ENCODE data around the gene PSMB8. TPM values are rescaled to one million over a fixed set of nuclear protein-coding genes. Genes with fewer than 3 reads are reported as not detected.

The PSMB8 gene
- total RNA-seq, 1 experiment from 2014 or later = 166 TPM

- Histone ChIP-seq H3K27me3 (peaks cover 6% of the 10 kb centered on the region), H3K36me3 (no peaks in the 10 kb centered on the region), H3K4me3 (no peak overlapping the region), H3K9me3 (no peaks in the 10 kb centered on the region)
- DNase-seq = no peak
Observed at GRCh38 chr6:32865724-32866443, 22.0 kb upstream of the PSMB8 start.

- peaks cover 7% of the 10 kb centered on the region for H3K36me3 ChIP-seq
- H3K27me3 ChIP-seq = peaks cover 2% of the 10 kb centered on the region
- DNase-seq = no peak
- H3K4me3 ChIP-seq = no peak overlapping the region
- no peaks in the 10 kb centered on the region for H3K9me3 ChIP-seq
Observed at GRCh38 chr6:32862725-32863124, 18.9 kb upstream of the PSMB8 start.

GRCh38 chr6:32860674-32861073 lies 16.8 kb upstream of the PSMB8 start:
- H3K4me3 ChIP-seq = no peak overlapping the region
- DNase-seq = no peak
- H3K27me3 ChIP-seq = no peaks in the 10 kb centered on the region
- H3K9me3 ChIP-seq = no peaks in the 10 kb centered on the region
- H3K36me3 ChIP-seq = peaks cover 12% of the 10 kb centered on the region

- H3K4me3 ChIP-seq = no peak overlapping the region
- DNase-seq = no peak
- H3K27me3 ChIP-seq = no peaks in the 10 kb centered on the region
- H3K36me3 ChIP-seq = peaks cover 12% of the 10 kb centered on the region
- no peaks in the 10 kb centered on the region for H3K9me3 ChIP-seq
Observed at GRCh38 chr6:32858194-32858593, 14.3 kb upstream of the PSMB8 start.

GRCh38 chr6:32857156-32857891 lies 13.5 kb upstream of the PSMB8 start:
- peaks cover 12% of the 10 kb centered on the region for H3K36me3 ChIP-seq
- H3K9me3 ChIP-seq = no peaks in the 10 kb centered on the region
- H3K27me3 ChIP-seq = no peaks in the 10 kb centered on the region
- no peak for DNase-seq
- no peak overlapping the region for H3K4me3 ChIP-seq

GRCh38 chr6:32855467-32856174 lies 11.8 kb upstream of the PSMB8 start:
- H3K4me3 ChIP-seq = no peak overlapping the region
- H3K9me3 ChIP-seq = no peaks in the 10 kb centered on the region
- H3K36me3 ChIP-seq = peaks cover 28% of the 10 kb centered on the region
- no peak for DNase-seq
- H3K27me3 ChIP-seq = no peaks in the 10 kb centered on the region

- peaks cover 38% of the 10 kb centered on the region for H3K36me3 ChIP-seq
- peak; percentile 70 for DNase-seq
Observed at GRCh38 chr6:32854376-32855178, 10.7 kb upstream of the PSMB8 start.

GRCh38 chr6:32853541-32854375 lies 9.9 kb upstream of the PSMB8 start, which contains the start of the genes PSMB9 and TAP1:
PSMB9 (plus strand) TSS chr6:32854192; CDS start chr6:32854230, 38 bp downstream.
TAP1 (minus strand) TSS chr6:32853704; CDS start chr6:32853636, 68 bp downstream.
- Histone ChIP-seq H3K9me3 (no peaks in the 10 kb centered on the region), H3K36me3 (peaks cover 43% of the 10 kb centered on the region), H3K27me3 (no peaks in the 10 kb centered on the region), H3K4me3 (peak within 1 kb of the TSS; percentile 85)
- peak; percentile 100 for DNase-seq

More at GRCh38 chr6:32854376-32855178, 10.7 kb upstream of the PSMB8 start:
- H3K27me3 ChIP-seq = no peaks in the 10 kb centered on the region
- peak overlapping the region; percentile 85 for H3K4me3 ChIP-seq
- no peaks in the 10 kb centered on the region for H3K9me3 ChIP-seq

GRCh38 chr6:32852844-32853540 lies 9.1 kb upstream of the PSMB8 start:
- peaks cover 45% of the 10 kb centered on the region for H3K36me3 ChIP-seq
- peak overlapping the region; percentile 85 for H3K4me3 ChIP-seq
- peak; percentile 81 for DNase-seq
- no peaks in the 10 kb centered on the region for H3K27me3 ChIP-seq
- no peaks in the 10 kb centered on the region for H3K9me3 ChIP-seq

GRCh38 chr6:32852018-32852843 lies 8.4 kb upstream of the PSMB8 start:
- Histone ChIP-seq H3K4me3 (peak overlapping the region; percentile 85), H3K9me3 (no peaks in the 10 kb centered on the region), H3K36me3 (peaks cover 46% of the 10 kb centered on the region), H3K27me3 (no peaks in the 10 kb centered on the region)
- peak; percentile 67 for DNase-seq

- DNase-seq = no peak
- H3K27me3 ChIP-seq = no peaks in the 10 kb centered on the region
- H3K36me3 ChIP-seq = peaks cover 55% of the 10 kb centered on the region
- no peaks in the 10 kb centered on the region for H3K9me3 ChIP-seq
- H3K4me3 ChIP-seq = no peak overlapping the region
Observed at GRCh38 chr6:32851025-32851424, 7.2 kb upstream of the PSMB8 start.

- peaks cover 69% of the 10 kb centered on the region for H3K36me3 ChIP-seq
- no peaks in the 10 kb centered on the region for H3K27me3 ChIP-seq
- no peak for DNase-seq
- no peak overlapping the region for H3K4me3 ChIP-seq
- H3K9me3 ChIP-seq = no peaks in the 10 kb centered on the region
Observed at GRCh38 chr6:32849126-32849525, 5.3 kb upstream of the PSMB8 start.

- Histone ChIP-seq H3K27me3 (no peaks in the 10 kb centered on the region), H3K36me3 (peaks cover 71% of the 10 kb centered on the region), H3K4me3 (no peak overlapping the region), H3K9me3 (no peaks in the 10 kb centered on the region)
- no peak for DNase-seq
Observed at GRCh38 chr6:32847795-32848194, 3.9 kb upstream of the PSMB8 start.

- Histone ChIP-seq H3K9me3 (no peaks in the 10 kb centered on the region), H3K27me3 (no peaks in the 10 kb centered on the region), H3K4me3 (no peak overlapping the region), H3K36me3 (peaks cover 77% of the 10 kb centered on the region)
- no peak for DNase-seq
Observed at GRCh38 chr6:32847004-32847403, 3.2 kb upstream of the PSMB8 start.

Measured in MG63 (cell line).